GM12878 (cell line): ENCODE results near the gene GPRIN1. TPM values are rescaled to one million over a fixed set of nuclear protein-coding genes. Genes with fewer than 3 reads are reported as not detected.

Experiments used
- ATAC-seq: fragments of 200-7000 bp; cut with Tn5 transposase; 3 replicates; pipeline ENCODE4 v1.9.1; 2020; ENCODE audit warnings: mild to moderate bottlenecking, moderate library complexity
- BruUV-seq: library from RNA; stranded (reverse); fragments of 400-500 nt; replicated peaks from 2 replicates; lab custom pipeline; 2021; lab: Mats Ljungman, UMichigan
- CTCF ChIA-PET: fragments of 300-600 bp; sonication (Branson Sonifier 250); formaldehyde crosslinking; extraction: SDS; loops from one replicate; lab custom pipeline; 2021; ENCODE audit warnings: inconsistent platforms; lab: Yijun Ruan, JAX
- POLR2A ChIA-PET: fragments of 350-600 bp; formaldehyde crosslinking; extraction: SDS; loops from one replicate; lab custom pipeline; 2021; ENCODE audit warnings: inconsistent platforms; lab: Charles Lee
- RAD21 ChIA-PET: fragments of 300-600 bp; sonication (Branson Sonifier 250); formaldehyde crosslinking; loops from one replicate; lab custom pipeline; 2023; ENCODE audit warnings: antibody characterized with exemption; ENCODE audit not compliant: unreplicated experiment; lab: Charles Lee
- SMC1A ChIA-PET: fragments of 300-600 bp; sonication (Branson Sonifier 250); formaldehyde crosslinking; loops from one replicate; lab custom pipeline; 2023; ENCODE audit not compliant: unreplicated experiment, uncharacterized antibody; lab: Charles Lee
- DNase-seq: peaks from one replicate; pipeline ENCODE4 v3.0.0-alpha.2; 2011; ENCODE audit warnings: low read depth, low spot score
- FAIRE-seq: peaks from 3 replicates; lab custom pipeline; 2011; peaks lifted over from hg19 to GRCh38; lab: Jason Lieb, UNC
- H2AFZ ChIP-seq: 2 replicates; pipeline ENCODE4 v1.6.0; 2011; ENCODE audit warnings: low read depth, low read length, control low read depth; ENCODE audit not compliant: control insufficient read depth
- H3K27ac ChIP-seq: 2 replicates; pipeline ENCODE4 v1.5.1; 2011; ENCODE audit warnings: control low read depth; ENCODE audit not compliant: control insufficient read depth, insufficient read depth
- H3K27me3 ChIP-seq, 2 experiments: replicated peaks in 1 of 2; 2 replicates each; pipeline versions ENCODE4 v1.6.0 to v1.6.1; 2011; ENCODE audit warnings: low read length in 1 of 2; ENCODE audit not compliant: control insufficient read depth in 2 of 2, insufficient read depth in 2 of 2
- H3K36me3 ChIP-seq, 2 experiments: 2 replicates each; pipeline ENCODE4 v1.5.1; 2011; ENCODE audit warnings: low read length in 1 of 2; ENCODE audit not compliant: control insufficient read depth in 2 of 2, insufficient read depth in 2 of 2
- H3K4me1 ChIP-seq: 2 replicates; pipeline ENCODE4 v1.6.1; 2011; ENCODE audit warnings: mild to moderate bottlenecking, low read length, moderate library complexity, mixed read lengths; ENCODE audit not compliant: control insufficient read depth, insufficient read depth
- H3K4me2 ChIP-seq: 2 replicates; pipeline ENCODE4 v1.6.0; 2011; ENCODE audit warnings: control low read depth; ENCODE audit not compliant: control insufficient read depth, insufficient read depth
- H3K4me3 ChIP-seq: fragments of 200-600 bp; sonication (generic); 2 replicates; pipeline ENCODE4 v1.5.1; 2016
- H3K79me2 ChIP-seq: 2 replicates; pipeline ENCODE4 v1.6.0; 2011; ENCODE audit warnings: low read length; ENCODE audit not compliant: control insufficient read depth, insufficient read depth
- H3K9ac ChIP-seq: 2 replicates; pipeline ENCODE4 v1.8.0; 2011; ENCODE audit warnings: low read length, control low read depth, mixed read lengths; ENCODE audit not compliant: control insufficient read depth, insufficient read depth
- H3K9me3 ChIP-seq: replicated peaks from 3 replicates; pipeline ENCODE4 v1.5.1; 2011; ENCODE audit warnings: mild to moderate bottlenecking, low read length; ENCODE audit not compliant: control insufficient read depth, insufficient read depth
- H4K20me1 ChIP-seq: 2 replicates; pipeline ENCODE4 v1.6.0; 2011; ENCODE audit not compliant: control insufficient read depth, insufficient read depth
- BACH1 ChIP-seq: fragments of 450-650 bp; IDR thresholded peaks from 2 replicates; pipeline ENCODE4 v1.6.1; 2017; ENCODE audit warnings: mild to moderate bottlenecking, borderline replicate concordance
- CBFB ChIP-seq: IDR thresholded peaks from 2 replicates; pipeline ENCODE4 v1.6.1; 2016; ENCODE audit warnings: antibody characterized with exemption, low read depth
- CREM ChIP-seq: IDR thresholded peaks from 2 replicates; pipeline ENCODE4 v1.6.1; 2014; ENCODE audit warnings: antibody characterized with exemption, low read depth
- HDAC2 ChIP-seq: fragments of 200-600 bp; sonication (generic); IDR thresholded peaks from 2 replicates; pipeline ENCODE4 v1.6.1; 2017
- HDAC6 ChIP-seq: fragments of 200-600 bp; sonication (generic); IDR thresholded peaks from one replicate; pipeline ENCODE4 v1.8.0; 2017; ENCODE audit warnings: antibody characterized with exemption; ENCODE audit not compliant: unreplicated experiment
- IRF4 ChIP-seq: IDR thresholded peaks from 2 replicates; pipeline ENCODE4 v1.6.1; 2011; ENCODE audit warnings: low read depth, low read length
- NR2C1 ChIP-seq: fragments of 450-650 bp; IDR thresholded peaks from 2 replicates; pipeline ENCODE4 v1.6.1; 2017; ENCODE audit warnings: antibody characterized with exemption, mild to moderate bottlenecking, moderate library complexity
- SREBF2 ChIP-seq: IDR thresholded peaks from 2 replicates; pipeline ENCODE4 v1.6.1; 2012; ENCODE audit warnings: mild to moderate bottlenecking, low read length
- SUPT20H ChIP-seq: IDR thresholded peaks from 2 replicates; pipeline ENCODE4 v1.6.1; 2011; ENCODE audit warnings: low read depth, mild to moderate bottlenecking, low read length, moderate library complexity, borderline replicate concordance; ENCODE audit not compliant: control insufficient read depth
- WRNIP1 ChIP-seq: IDR thresholded peaks from 2 replicates; pipeline ENCODE4 v1.6.1; 2011; ENCODE audit warnings: low read depth, low read length, improper control_type of control experiment, borderline replicate concordance
- WGBS: methylation state at CpG from one replicate; pipeline ENCODE4 v1.1.6; 2016; ENCODE audit warnings: low lambda C conversion rate; ENCODE audit not compliant: insufficient replicate concordance, insufficient coverage; ENCODE audit errors: missing lambda C conversion rate; 5-methylcytosine and 5-hydroxymethylcytosine counted together
- in situ Hi-C: fragments of 300-500 bp; cut with MboI; formaldehyde crosslinking; loops from 9 replicates; pipeline ENCODE4 v1.14.3; 2018; ENCODE audit warnings: mixed read lengths
- intact Hi-C: fragments of 100-400 bp; cut with micrococcal nuclease; formaldehyde crosslinking; loops from one replicate; pipeline ENCODE4 v1.14.2; 2022; ENCODE audit not compliant: unreplicated experiment
- polyA plus RNA-seq, 11 experiments: library from polyadenylated mRNA; depleted of rRNA in 4 of 11; unstranded in 6 of 11; stranded (reverse) in 5 of 11; fragments of >200 nt; fragmentation: Nextera tagmentation in 4 of 11; fragmentation: Illumina TruSeq in 1 of 11; extraction: Ambion mirVana in 4 of 11; extraction: Trizol in 1 of 11; gene quantifications; 1 replicate in 1 of 11; 2 replicates in 10 of 11; pipeline versions ENCODE4 v1.2.1 to v1.2.3, GENCODE V29; 2011 to 2016; ENCODE audit warnings: inconsistent platforms in 2 of 11, missing spikeins in 2 of 11, low read depth in 1 of 11
- total RNA-seq, 4 experiments: library from RNA; depleted of rRNA in 3 of 4; stranded (reverse); fragments of >200 nt in 3 of 4; fragmentation: Illumina TruSeq in 1 of 4; extraction: Trizol in 1 of 4; gene quantifications; 2 replicates each; pipeline versions ENCODE4 v1.2.1 to v1.2.3, GENCODE V29; 2013 to 2021
- TF ChIP-seq, protein P1 (sequence below): IDR thresholded peaks from 2 replicates; pipeline ENCODE4 v1.6.1; 2011; ENCODE audit warnings: low read depth, mild to moderate bottlenecking, low read length, moderate library complexity, borderline replicate concordance; ENCODE audit errors: extremely low read depth
- TF ChIP-seq, protein P2 (sequence below): fragments of 450-650 bp; IDR thresholded peaks from 2 replicates; pipeline ENCODE4 v1.6.1; 2016; ENCODE audit warnings: mild to moderate bottlenecking
- TF ChIP-seq, protein P3 (sequence below): IDR thresholded peaks from 2 replicates; pipeline ENCODE4 v1.6.1; 2012; ENCODE audit warnings: mild to moderate bottlenecking, low read depth, low read length

The GPRIN1 gene
- total and polyA plus RNA-seq, 10 of the 15 experiments (the other 5 are each of a cell fraction or from before 2014, with no cell fraction given): 0.52 to 16.3 (median 4.5) TPM

DNA sequence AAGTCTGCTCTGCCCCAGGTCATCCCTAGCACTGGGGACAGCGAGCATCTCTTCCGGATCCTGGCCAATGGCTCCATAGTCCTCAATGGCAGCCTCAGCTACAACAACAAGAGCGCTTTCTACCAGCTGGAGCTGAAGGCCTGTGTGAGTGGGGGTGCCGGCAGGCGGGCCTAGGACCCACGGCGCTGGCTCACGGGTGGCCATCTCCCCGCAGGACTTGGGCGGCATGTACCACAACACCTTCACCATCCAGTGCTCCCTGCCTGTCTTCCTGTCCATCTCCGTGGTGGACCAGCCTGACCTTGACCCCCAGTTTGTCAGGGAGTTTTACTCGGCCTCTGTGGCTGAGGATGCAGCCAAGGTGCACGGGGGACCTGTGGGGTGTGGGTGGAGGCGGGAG is 34.9 kb downstream of the GPRIN1 start:
- H3K4me3 ChIP-seq: no peak overlapping the region
- no peaks in the 10 kb centered on the region for H3K27me3 ChIP-seq
- no peaks in the 10 kb centered on the region for H3K9me3 ChIP-seq
- DNase-seq (no peak), ATAC-seq (no peak), FAIRE-seq (no peak)
- H2AFZ ChIP-seq: no peak overlapping the region
- ChIA-PET RAD21 (interaction anchor here (1.8 kb wide), 2 partner anchors 32 to 72 kb away, joined by 4 to 5 read pairs; partner anchors contain the start of gene TSPAN17), SMC1A (no interaction called here)
- no peaks in the 10 kb centered on the region for H3K4me1 ChIP-seq
- no peaks in the 10 kb centered on the region for H4K20me1 ChIP-seq
- no peak for TF ChIP-seq SREBF2
- no peak for TF ChIP-seq HDAC2
- TF ChIP-seq BACH1: no peak
- TF ChIP-seq CREM: no peak
- no peak for TF ChIP-seq IRF4
- no peak for TF ChIP-seq NR2C1
- TF ChIP-seq SUPT20H: no peak
- no peak for TF ChIP-seq WRNIP1
- no peak for TF ChIP-seq HDAC6
- TF ChIP-seq, all 136 proteins: peak for 0
- no peak overlapping the region for H3K9ac ChIP-seq
- no peak overlapping the region for H3K27ac ChIP-seq
- intact Hi-C loops: no loop called here
- 42% methylated on average over 14 of the region's 14 CpGs for WGBS
- BruUV-seq: no TSS peak
- no peak overlapping the region for H3K4me2 ChIP-seq
- ChIA-PET POLR2A (no interaction called here), CTCF (interaction anchor here (0.7 to 4.1 kb wide), 7 partner anchors 12 to 536 kb away, joined by 3 to 27 read pairs (median 3); partner anchors contain the start of gene TSPAN17)
- H3K36me3 ChIP-seq: no peaks in the 10 kb centered on the region
- H3K79me2 ChIP-seq: no peaks in the 10 kb centered on the region
- in situ Hi-C loops: loop anchor here (25.0 kb wide), 1 partner anchor 838 kb away; no protein-coding TSS in a partner anchor

DNA sequence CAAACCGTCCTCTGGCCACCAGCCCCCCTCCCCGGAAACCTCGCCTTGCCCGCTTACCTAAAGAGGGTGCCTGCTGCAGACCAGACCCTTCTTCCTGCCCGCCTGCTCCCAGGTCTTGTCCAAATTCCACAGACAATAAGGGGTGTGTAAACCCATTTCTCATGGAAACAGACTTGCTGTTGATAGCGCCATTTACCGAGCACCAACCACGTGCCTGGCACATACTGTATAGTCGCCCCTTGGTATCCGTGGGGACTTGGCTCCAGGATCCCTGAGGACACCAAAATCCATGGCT is 35.7 kb downstream of the GPRIN1 start:
- ChIA-PET CTCF (interaction anchor here (1.0 to 4.1 kb wide), 6 partner anchors 11 to 844 kb away, joined by 3 to 27 read pairs (median 6); partner anchors contain the start of gene TSPAN17), RAD21 (interaction anchor here (0.9 to 1.8 kb wide), 4 partner anchors 31 to 156 kb away, joined by 4 to 5 read pairs (median 4); partner anchors contain the start of gene TSPAN17)
- FAIRE-seq: no peak

More for the DNA sequence above, 35.7 kb downstream of the GPRIN1 start:
- H3K27me3 ChIP-seq: no peaks in the 10 kb centered on the region
- H3K79me2 ChIP-seq: no peaks in the 10 kb centered on the region
- ChIA-PET POLR2A (no interaction called here), SMC1A (no interaction called here)
- in situ Hi-C loops: no loop called here
- H2AFZ ChIP-seq: no peak overlapping the region; the same call in 1 of the 2 replicates
- H3K4me1 ChIP-seq: no peaks in the 10 kb centered on the region
- H3K36me3 ChIP-seq: no peaks in the 10 kb centered on the region
- peak; percentile 8; the same call in 2 of the 3 replicates for ATAC-seq
- intact Hi-C loops: loop anchor here (5.0 kb wide), 2 partner anchors 43 to 73 kb away; partner anchors contain the start of gene TSPAN17
- WGBS: 8% methylated on average over 10 of the region's 10 CpGs
- H4K20me1 ChIP-seq: no peaks in the 10 kb centered on the region
- BruUV-seq: no TSS peak
- TF ChIP-seq, protein P1, sequence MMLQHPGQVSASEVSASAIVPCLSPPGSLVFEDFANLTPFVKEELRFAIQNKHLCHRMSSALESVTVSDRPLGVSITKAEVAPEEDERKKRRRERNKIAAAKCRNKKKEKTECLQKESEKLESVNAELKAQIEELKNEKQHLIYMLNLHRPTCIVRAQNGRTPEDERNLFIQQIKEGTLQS: no peak
- no peak for TF ChIP-seq HDAC6
- TF ChIP-seq, protein P2, sequence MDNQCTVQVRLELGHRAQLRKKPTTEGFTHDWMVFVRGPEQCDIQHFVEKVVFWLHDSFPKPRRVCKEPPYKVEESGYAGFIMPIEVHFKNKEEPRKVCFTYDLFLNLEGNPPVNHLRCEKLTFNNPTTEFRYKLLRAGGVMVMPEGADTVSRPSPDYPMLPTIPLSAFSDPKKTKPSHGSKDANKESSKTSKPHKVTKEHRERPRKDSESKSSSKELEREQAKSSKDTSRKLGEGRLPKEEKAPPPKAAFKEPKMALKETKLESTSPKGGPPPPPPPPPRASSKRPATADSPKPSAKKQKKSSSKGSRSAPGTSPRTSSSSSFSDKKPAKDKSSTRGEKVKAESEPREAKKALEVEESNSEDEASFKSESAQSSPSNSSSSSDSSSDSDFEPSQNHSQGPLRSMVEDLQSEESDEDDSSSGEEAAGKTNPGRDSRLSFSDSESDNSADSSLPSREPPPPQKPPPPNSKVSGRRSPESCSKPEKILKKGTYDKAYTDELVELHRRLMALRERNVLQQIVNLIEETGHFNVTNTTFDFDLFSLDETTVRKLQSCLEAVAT: no peak
- TF ChIP-seq CBFB: no peak
- TF ChIP-seq, protein P3, sequence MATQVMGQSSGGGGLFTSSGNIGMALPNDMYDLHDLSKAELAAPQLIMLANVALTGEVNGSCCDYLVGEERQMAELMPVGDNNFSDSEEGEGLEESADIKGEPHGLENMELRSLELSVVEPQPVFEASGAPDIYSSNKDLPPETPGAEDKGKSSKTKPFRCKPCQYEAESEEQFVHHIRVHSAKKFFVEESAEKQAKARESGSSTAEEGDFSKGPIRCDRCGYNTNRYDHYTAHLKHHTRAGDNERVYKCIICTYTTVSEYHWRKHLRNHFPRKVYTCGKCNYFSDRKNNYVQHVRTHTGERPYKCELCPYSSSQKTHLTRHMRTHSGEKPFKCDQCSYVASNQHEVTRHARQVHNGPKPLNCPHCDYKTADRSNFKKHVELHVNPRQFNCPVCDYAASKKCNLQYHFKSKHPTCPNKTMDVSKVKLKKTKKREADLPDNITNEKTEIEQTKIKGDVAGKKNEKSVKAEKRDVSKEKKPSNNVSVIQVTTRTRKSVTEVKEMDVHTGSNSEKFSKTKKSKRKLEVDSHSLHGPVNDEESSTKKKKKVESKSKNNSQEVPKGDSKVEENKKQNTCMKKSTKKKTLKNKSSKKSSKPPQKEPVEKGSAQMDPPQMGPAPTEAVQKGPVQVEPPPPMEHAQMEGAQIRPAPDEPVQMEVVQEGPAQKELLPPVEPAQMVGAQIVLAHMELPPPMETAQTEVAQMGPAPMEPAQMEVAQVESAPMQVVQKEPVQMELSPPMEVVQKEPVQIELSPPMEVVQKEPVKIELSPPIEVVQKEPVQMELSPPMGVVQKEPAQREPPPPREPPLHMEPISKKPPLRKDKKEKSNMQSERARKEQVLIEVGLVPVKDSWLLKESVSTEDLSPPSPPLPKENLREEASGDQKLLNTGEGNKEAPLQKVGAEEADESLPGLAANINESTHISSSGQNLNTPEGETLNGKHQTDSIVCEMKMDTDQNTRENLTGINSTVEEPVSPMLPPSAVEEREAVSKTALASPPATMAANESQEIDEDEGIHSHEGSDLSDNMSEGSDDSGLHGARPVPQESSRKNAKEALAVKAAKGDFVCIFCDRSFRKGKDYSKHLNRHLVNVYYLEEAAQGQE: no peak
- H3K27ac ChIP-seq: no peak overlapping the region
- no peak overlapping the region for H3K4me3 ChIP-seq
- no peak overlapping the region for H3K9ac ChIP-seq
- H3K4me2 ChIP-seq: no peak overlapping the region
- H3K9me3 ChIP-seq: no peaks in the 10 kb centered on the region
- no peak for DNase-seq
